ENCODE results near the gene ACTMAP. TPM values are rescaled to one million over a fixed set of nuclear protein-coding genes. Genes with fewer than 3 reads are reported as not detected.

Gene ACTMAP
- total and polyA plus RNA-seq, 2 of the 13 experiments (the other 11 are each of a cell fraction or from before 2014, with no cell fraction given) = 2.2 to 7.9 TPM

- no peak for TF ChIP-seq ZBTB10 (CRISPR knock-in tag; IDR thresholded peaks at IDR 0.05; ENCODE audit: borderline replicate concordance)
- TF ChIP-seq ZNF138 (CRISPR knock-in tag; IDR thresholded peaks at IDR 0.05; ENCODE audit: low read depth) = no peak
- TF ChIP-seq MIER3 (CRISPR knock-in tag; IDR thresholded peaks at IDR 0.05; ENCODE audit: borderline replicate concordance) = peak; percentile 16; the same call in 1 of the 2 replicates
- no peak for TF ChIP-seq ZNF614 (CRISPR knock-in tag; IDR thresholded peaks at IDR 0.05; ENCODE audit: borderline replicate concordance)
- peak; percentile 41 for TF ChIP-seq TEAD3 (CRISPR knock-in tag; optimal IDR thresholded peaks at IDR 0.05; ENCODE audit: borderline replicate concordance)
- TF ChIP-seq NR2F6 (IDR thresholded peaks at IDR 0.05) = peak; percentile 98
- TF ChIP-seq NR2F6 (CRISPR knock-in tag; IDR thresholded peaks at IDR 0.05) = peak; percentile 96
- no peak for TF ChIP-seq ZNF660 (CRISPR knock-in tag; IDR thresholded peaks at IDR 0.05; ENCODE audit: borderline replicate concordance, low read depth)
- TF ChIP-seq BCL3 (CRISPR knock-in tag; IDR thresholded peaks at IDR 0.05) = no peak
- TF ChIP-seq BHLHE40 (IDR thresholded peaks at IDR 0.05; ENCODE audit: low read length) = peak; percentile 82
- TF ChIP-seq ZNF704 (CRISPR knock-in tag; IDR thresholded peaks at IDR 0.05; ENCODE audit: borderline replicate concordance) = no peak
- TF ChIP-seq ZNF580 (CRISPR knock-in tag; IDR thresholded peaks at IDR 0.05; ENCODE audit: borderline replicate concordance, low read depth) = peak; percentile 63; the same call in 1 of the 2 replicates
- peak; percentile 73; the same call in 1 of the 2 replicates for TF ChIP-seq YEATS4 (CRISPR knock-in tag; IDR thresholded peaks at IDR 0.05; ENCODE audit: borderline replicate concordance)
- TF ChIP-seq ATF3 (CRISPR knock-in tag; IDR thresholded peaks at IDR 0.05) = no peak
- TF ChIP-seq ZNF512B (CRISPR knock-in tag; IDR thresholded peaks at IDR 0.05; ENCODE audit: borderline replicate concordance) = no peak
- no peak for TF ChIP-seq ZNF335 (CRISPR knock-in tag; IDR thresholded peaks at IDR 0.05)
- 0 out of 2 replicates have a peak, but pooled peaks have one; percentile 40 for TF ChIP-seq KLF9 (CRISPR knock-in tag; IDR thresholded peaks at IDR 0.05; ENCODE audit: low read depth)
- TF ChIP-seq ZNF441 (CRISPR knock-in tag; IDR thresholded peaks at IDR 0.05; ENCODE audit: borderline replicate concordance) = no peak; the same call in 1 of the 2 replicates
- TF ChIP-seq ZNF782 (CRISPR knock-in tag; IDR thresholded peaks at IDR 0.05; ENCODE audit: borderline replicate concordance) = no peak
- no peak for TF ChIP-seq TRIM24 (CRISPR knock-in tag; IDR thresholded peaks at IDR 0.05)
- no peak for TF ChIP-seq KLF13 (CRISPR knock-in tag; IDR thresholded peaks at IDR 0.05)
These were observed at the start of gene ACTMAP (continued) for GRCh38 chr19:40750058-40750873.
